ENCODE data around the gene TTK.

DNA sequence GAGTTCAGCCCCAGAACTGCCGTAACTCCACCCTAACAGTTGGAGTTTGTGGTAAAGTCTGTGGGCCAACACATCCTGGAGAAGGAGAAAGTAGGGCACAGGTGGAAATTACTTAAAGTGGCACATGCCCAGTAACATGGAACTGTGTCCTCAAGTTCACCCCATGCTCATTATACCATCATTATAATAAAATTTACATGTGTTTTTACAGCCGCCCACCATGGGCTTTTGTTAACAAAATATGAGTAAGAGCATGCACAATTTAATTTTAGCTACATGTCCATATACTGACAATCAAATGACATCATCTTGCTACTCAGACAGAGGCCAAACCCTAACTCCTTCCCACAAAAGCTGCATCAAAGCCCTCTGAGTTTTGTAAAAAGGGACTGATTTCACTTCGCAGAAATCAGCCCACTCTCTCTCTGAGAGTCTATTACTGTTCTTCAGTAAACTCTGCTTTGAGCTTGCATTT is 39.8 kb upstream of the TTK start:
- no peak for TF ChIP-seq CTCF (conservative IDR thresholded peaks at IDR 0.05; ENCODE audit: low read length)
- TF ChIP-seq EZH2phosphoT487 (IDR thresholded peaks at IDR 0.05; ENCODE audit: borderline replicate concordance, low read depth, low read length): no peak

Data from OCI-LY7 (cell line).